ENCODE measurements around the gene BACE2.

DNA sequence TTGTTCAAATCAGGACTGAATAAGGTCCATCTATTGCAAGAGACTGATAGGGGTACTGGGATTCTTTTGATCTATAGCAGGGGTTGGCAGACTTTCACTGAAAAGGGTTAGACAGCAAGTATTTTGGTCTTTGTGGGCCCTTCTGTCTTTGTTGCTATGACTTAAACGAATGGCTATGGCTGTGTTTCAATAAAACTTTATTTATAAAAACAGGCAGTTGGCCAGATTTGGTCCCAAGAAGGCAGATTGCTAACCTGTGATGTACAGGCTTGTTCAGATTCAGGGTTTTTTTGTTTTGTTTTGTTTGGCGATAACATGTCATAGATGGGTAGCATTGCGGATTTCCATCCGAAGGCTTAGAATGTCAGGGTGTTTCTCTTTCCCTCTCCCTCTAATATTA lies 3.9 kb upstream of the BACE2 start:
- TF ChIP-seq, protein P1, sequence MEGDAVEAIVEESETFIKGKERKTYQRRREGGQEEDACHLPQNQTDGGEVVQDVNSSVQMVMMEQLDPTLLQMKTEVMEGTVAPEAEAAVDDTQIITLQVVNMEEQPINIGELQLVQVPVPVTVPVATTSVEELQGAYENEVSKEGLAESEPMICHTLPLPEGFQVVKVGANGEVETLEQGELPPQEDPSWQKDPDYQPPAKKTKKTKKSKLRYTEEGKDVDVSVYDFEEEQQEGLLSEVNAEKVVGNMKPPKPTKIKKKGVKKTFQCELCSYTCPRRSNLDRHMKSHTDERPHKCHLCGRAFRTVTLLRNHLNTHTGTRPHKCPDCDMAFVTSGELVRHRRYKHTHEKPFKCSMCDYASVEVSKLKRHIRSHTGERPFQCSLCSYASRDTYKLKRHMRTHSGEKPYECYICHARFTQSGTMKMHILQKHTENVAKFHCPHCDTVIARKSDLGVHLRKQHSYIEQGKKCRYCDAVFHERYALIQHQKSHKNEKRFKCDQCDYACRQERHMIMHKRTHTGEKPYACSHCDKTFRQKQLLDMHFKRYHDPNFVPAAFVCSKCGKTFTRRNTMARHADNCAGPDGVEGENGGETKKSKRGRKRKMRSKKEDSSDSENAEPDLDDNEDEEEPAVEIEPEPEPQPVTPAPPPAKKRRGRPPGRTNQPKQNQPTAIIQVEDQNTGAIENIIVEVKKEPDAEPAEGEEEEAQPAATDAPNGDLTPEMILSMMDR (IDR thresholded peaks at IDR 0.05): no peak
- no peak for TF ChIP-seq EP300 (IDR thresholded peaks at IDR 0.05)
